GM10847 (cell line): Measurements from ENCODE around the gene DYNC1I1.

Source experiments
- POLR2A ChIP-seq: IDR thresholded peaks from 2 replicates; pipeline ENCODE4 v1.6.1; 2011; ENCODE audit not compliant: insufficient read length; ENCODE audit errors: extremely low read depth

The DYNC1I1 gene

DNA sequence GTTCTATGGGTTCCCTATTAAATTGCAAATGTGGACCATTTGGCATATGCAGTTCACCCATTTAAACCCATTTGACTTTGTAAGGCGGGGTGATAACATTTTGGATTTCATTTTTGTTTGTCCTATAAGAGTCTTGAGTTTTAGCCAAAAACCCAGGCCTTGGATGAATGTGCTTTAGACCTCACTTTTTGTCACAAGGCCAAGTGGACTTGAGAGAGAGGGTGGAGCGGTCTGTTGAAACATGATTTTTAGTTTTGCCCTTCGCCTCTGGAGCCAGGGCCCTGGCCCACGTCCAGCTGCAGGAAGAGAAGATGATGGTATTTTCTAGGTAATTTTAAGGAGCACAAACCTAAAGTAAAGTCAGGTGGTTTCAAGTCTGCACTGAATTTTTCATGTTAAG is 289.5 kb downstream of the DYNC1I1 start:
- no peak for TF ChIP-seq POLR2A

GRCh38 chr7:96067321-96067720 is 295.0 kb downstream of the DYNC1I1 start:
- TF ChIP-seq POLR2A = no peak

GRCh38 chr7:96069401-96069800 is 297.0 kb downstream of the DYNC1I1 start:
- no peak for TF ChIP-seq POLR2A

- TF ChIP-seq POLR2A = no peak
These were observed 302.5 kb downstream of the DYNC1I1 start for GRCh38 chr7:96074871-96075270.

DNA sequence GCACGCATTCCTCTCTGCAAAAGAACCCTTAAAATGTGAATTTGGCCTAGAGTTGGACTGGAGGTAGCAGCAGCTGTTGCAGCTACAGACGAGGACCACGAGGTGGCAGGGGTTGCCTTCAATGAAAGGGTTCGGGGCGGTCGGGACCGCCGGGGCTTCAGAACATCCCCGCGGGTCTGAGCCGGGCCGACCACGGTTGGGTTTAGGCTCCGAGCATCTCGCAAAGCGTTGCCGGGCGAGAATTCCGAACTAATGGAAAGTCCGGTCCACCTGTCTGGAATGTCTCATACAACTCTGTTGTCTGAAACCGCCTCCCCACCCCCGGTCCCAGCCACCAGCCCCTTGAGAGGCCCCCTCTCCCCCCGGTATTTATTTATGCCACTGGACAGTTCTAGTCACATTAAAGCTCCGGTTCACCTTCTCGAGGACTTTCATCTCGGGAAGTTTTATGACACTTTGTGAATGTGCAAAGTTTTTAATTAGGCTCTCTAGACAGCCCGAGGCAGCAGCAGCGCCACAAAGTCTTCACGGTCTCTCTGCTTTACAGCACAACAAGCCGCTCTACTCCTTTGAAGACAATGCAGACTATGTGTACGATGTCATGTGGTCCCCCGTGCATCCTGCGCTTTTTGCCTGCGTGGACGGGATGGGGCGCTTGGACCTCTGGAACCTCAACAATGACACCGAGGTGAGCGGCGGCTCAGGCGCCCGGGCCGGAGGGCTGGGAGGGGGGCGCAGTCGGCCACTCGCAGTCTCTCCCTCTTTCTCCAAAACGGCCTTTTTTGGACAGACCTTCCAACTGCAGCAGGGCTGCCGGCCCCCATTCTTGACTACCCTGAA is 303.4 kb downstream of the DYNC1I1 start:
- no peak for TF ChIP-seq POLR2A

- no peak for TF ChIP-seq POLR2A
These were observed 304.0 kb downstream of the DYNC1I1 start for GRCh38 chr7:96076350-96076707.

- TF ChIP-seq POLR2A = no peak
These were observed 307.7 kb downstream of the DYNC1I1 start for GRCh38 chr7:96080027-96080426.

- TF ChIP-seq POLR2A = no peak
These were observed 312.7 kb downstream of the DYNC1I1 start for GRCh38 chr7:96084881-96085553.

GRCh38 chr7:96085953-96086352 is 313.6 kb downstream of the DYNC1I1 start:
- no peak for TF ChIP-seq POLR2A

DNA sequence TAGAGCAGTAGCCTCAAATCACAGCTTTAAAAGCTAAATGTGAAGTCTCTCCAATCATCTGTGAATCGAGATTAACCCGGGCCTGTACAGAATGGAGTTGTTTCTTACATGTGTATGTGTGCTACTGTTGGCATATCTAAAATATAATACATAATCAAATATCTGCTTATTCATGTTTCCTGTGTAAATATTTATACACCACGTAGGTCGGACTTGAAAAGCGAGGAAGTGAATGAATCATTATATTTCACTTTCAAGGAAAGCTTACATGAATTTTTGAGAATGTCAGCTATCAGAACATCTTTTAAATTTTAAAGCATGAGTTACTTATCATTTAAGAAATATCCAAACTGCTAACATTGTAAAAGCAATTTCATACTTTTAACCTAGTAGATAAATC is 316.2 kb downstream of the DYNC1I1 start:
- TF ChIP-seq POLR2A = no peak

- TF ChIP-seq POLR2A = no peak
These were observed 317.2 kb downstream of the DYNC1I1 start for GRCh38 chr7:96089511-96089910.

DNA sequence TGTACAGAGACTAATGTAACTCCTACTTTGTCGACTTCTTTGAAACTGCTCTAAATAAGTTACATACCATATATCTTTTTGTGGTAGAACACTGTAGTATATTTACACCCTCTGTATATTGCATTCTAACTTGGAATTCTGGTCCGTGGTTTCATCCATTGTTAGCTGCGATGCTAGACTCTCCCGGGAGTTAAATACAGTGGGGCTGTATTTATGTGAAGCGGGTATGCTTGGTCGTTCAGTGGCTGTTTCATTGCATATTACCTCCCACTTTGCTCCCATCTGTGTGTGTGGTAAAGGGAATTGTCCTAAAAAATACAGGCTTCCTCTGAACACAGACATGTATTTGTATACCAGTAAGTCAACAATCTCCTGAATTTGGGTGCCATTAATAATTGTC is 318.4 kb downstream of the DYNC1I1 start:
- no peak for TF ChIP-seq POLR2A

- TF ChIP-seq POLR2A = no peak
These were observed 321.1 kb downstream of the DYNC1I1 start for GRCh38 chr7:96093435-96093834.

- no peak for TF ChIP-seq POLR2A
These were observed 325.5 kb downstream of the DYNC1I1 start for GRCh38 chr7:96097835-96098234.

DNA sequence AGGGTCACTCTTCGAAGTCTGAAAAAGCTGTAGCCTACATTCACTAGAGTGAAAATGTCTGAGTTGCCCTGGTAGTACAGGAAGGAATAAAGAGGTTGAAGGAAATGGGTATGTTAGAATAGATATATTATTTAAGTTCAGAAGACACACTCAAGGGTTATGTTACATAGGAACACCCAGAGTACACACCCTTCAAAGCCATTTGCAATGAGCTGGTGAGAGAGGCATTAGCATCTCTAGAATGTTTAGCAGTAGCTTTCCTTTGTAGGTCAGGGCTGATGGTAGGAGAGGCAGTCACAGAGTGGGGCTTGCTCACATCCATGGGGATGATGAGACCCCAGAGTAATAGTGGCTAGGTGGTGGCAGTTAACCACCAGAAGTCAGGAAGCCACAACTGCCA is 328.4 kb downstream of the DYNC1I1 start:
- TF ChIP-seq POLR2A = no peak

GRCh38 chr7:96102096-96102811 is 329.9 kb downstream of the DYNC1I1 start:
- TF ChIP-seq POLR2A = no peak
